Neural cell (in vitro differentiated cells): ENCODE data around the gene FLOT2. TPM values are rescaled to one million over a fixed set of nuclear protein-coding genes. Genes with fewer than 3 reads are reported as not detected.

ENCODE experiments used
- H2AFZ ChIP-seq: fragments of 200-600, 300-800 bp; sonication (generic), shearing (Covaris generic); 2 replicates; pipeline ENCODE4 v1.6.0; 2014; ENCODE audit warnings: low read depth, mild to moderate bottlenecking, antibody characterized with exemption, low read length, moderate library complexity
- H3F3A ChIP-seq: fragments of 200-600 bp; shearing (Covaris generic); 2 replicates; pipeline ENCODE4 v1.6.1; 2016; ENCODE audit warnings: mild to moderate bottlenecking, moderate library complexity, mixed read lengths, antibody characterized with exemption, low read length; ENCODE audit not compliant: insufficient read depth, poor library complexity, severe bottlenecking
- H3K27ac ChIP-seq: fragments of 200-600, 300-800 bp; sonication (generic), shearing (Covaris generic); 2 replicates; pipeline ENCODE4 v1.5.1; 2014; ENCODE audit warnings: mild to moderate bottlenecking, low read length, moderate library complexity
- H3K27me3 ChIP-seq: fragments of 300-800, 200-600 bp; sonication (generic), shearing (Covaris generic); 2 replicates; pipeline ENCODE4 v1.6.0; 2014; ENCODE audit warnings: mild to moderate bottlenecking, low read depth, low read length, moderate library complexity; ENCODE audit not compliant: insufficient read depth
- H3K36me3 ChIP-seq: fragments of 300-800, 200-600 bp; sonication (generic), shearing (Covaris generic); 2 replicates; pipeline ENCODE4 v1.5.1; 2014; ENCODE audit warnings: mild to moderate bottlenecking, antibody characterized with exemption, low read length, moderate library complexity; ENCODE audit not compliant: insufficient read depth
- H3K4me2 ChIP-seq: fragments of 300-800, 200-600 bp; sonication (generic), shearing (Covaris generic); 2 replicates; pipeline ENCODE4 v1.6.0; 2014; ENCODE audit warnings: mild to moderate bottlenecking, low read length
- H3K4me3 ChIP-seq: fragments of 300-800, 200-600 bp; sonication (generic), shearing (Covaris generic); 2 replicates; pipeline ENCODE4 v1.5.1; 2014; ENCODE audit warnings: mild to moderate bottlenecking, low read length, moderate library complexity
- H3K79me2 ChIP-seq: fragments of 200-600 bp; shearing (Covaris generic); replicated peaks from 2 replicates; pipeline ENCODE4 v1.6.0; 2014; ENCODE audit warnings: mild to moderate bottlenecking, low read length, moderate library complexity; ENCODE audit not compliant: insufficient read depth
- H3K9ac ChIP-seq: fragments of 300-800, 200-600 bp; sonication (generic), shearing (Covaris generic); 2 replicates; pipeline ENCODE4 v1.6.1; 2016; ENCODE audit warnings: mild to moderate bottlenecking, low read length, mixed read lengths
- H3K9me2 ChIP-seq: fragments of 200-600 bp; shearing (Covaris generic); 2 replicates; pipeline ENCODE4 v1.6.1; 2016; ENCODE audit warnings: mild to moderate bottlenecking, low read length, mixed read lengths; ENCODE audit not compliant: insufficient read depth
- H3K9me3 ChIP-seq: fragments of 200-600, 300-800 bp; sonication (generic), shearing (Covaris generic); 2 replicates; pipeline ENCODE4 v1.6.1; 2016; ENCODE audit warnings: mild to moderate bottlenecking, mixed run types, low read length, moderate library complexity, mixed read lengths
- H4K20me1 ChIP-seq: fragments of 200-600 bp; shearing (Covaris generic); 2 replicates; pipeline ENCODE4 v1.6.1; 2016; ENCODE audit warnings: mild to moderate bottlenecking, mixed run types; ENCODE audit not compliant: insufficient read depth
- CTCF ChIP-seq: fragments of 450-650 bp; IDR thresholded peaks from 2 replicates; pipeline ENCODE4 v1.5.1; 2014; ENCODE audit warnings: antibody characterized with exemption, mild to moderate bottlenecking, moderate library complexity; ENCODE audit not compliant: poor library complexity, severe bottlenecking
- EP300 ChIP-seq: fragments of 450-650 bp; conservative IDR thresholded peaks from 2 replicates; pipeline ENCODE4 v1.6.1; 2014; ENCODE audit warnings: antibody characterized with exemption, mild to moderate bottlenecking, moderate library complexity; ENCODE audit not compliant: poor library complexity, severe bottlenecking
- EZH2 ChIP-seq: fragments of 200-600, 300-800 bp; shearing (Covaris generic), sonication (generic); IDR thresholded peaks from 2 replicates; pipeline ENCODE4 v1.6.1; 2014; ENCODE audit warnings: antibody characterized with exemption, low read length, borderline replicate concordance, mild to moderate bottlenecking; ENCODE audit not compliant: insufficient read depth, poor library complexity, severe bottlenecking
- MXI1 ChIP-seq: fragments of 450-650 bp; conservative IDR thresholded peaks from 2 replicates; pipeline ENCODE4 v1.6.1; 2014; ENCODE audit warnings: antibody characterized with exemption, mild to moderate bottlenecking; ENCODE audit not compliant: poor library complexity, severe bottlenecking
- POLR2AphosphoS5 ChIP-seq: IDR thresholded peaks from 2 replicates; pipeline ENCODE4 v1.6.1; 2012
- RAD21 ChIP-seq: fragments of 450-650 bp; conservative IDR thresholded peaks from 2 replicates; pipeline ENCODE4 v1.6.1; 2014; ENCODE audit warnings: antibody characterized with exemption, mild to moderate bottlenecking, moderate library complexity
- REST ChIP-seq: IDR thresholded peaks from 2 replicates; pipeline ENCODE4 v1.6.1; 2012; ENCODE audit warnings: borderline replicate concordance
- SMC3 ChIP-seq: fragments of 450-650 bp; conservative IDR thresholded peaks from 2 replicates; pipeline ENCODE4 v1.6.1; 2014; ENCODE audit warnings: antibody characterized with exemption, mild to moderate bottlenecking, moderate library complexity; ENCODE audit not compliant: poor library complexity
- TAF1 ChIP-seq: IDR thresholded peaks from 2 replicates; pipeline ENCODE4 v1.6.1; 2012; ENCODE audit warnings: low read depth
- polyA plus RNA-seq: library from polyadenylated mRNA; depleted of rRNA; stranded (reverse); fragments of >200 nt; gene quantifications from 2 replicates; pipeline ENCODE4 v1.2.3, GENCODE V29; 2014

FLOT2 gene
- polyA plus RNA-seq, 1 donor from 2014 or later: 27.5 TPM

- H3K36me3 ChIP-seq: peaks cover 5% of the 10 kb centered on the region
- TF ChIP-seq SMC3 (no peak), EZH2 (no peak), REST (no peak), EP300 (no peak), TAF1 (no peak), RAD21 (no peak), CTCF (no peak), MXI1 (no peak), POLR2AphosphoS5 (no peak)
Observed at GRCh38 chr17:28926366-28926765, 28.8 kb upstream of the FLOT2 start.

GRCh38 chr17:28925912-28926365 lies 28.4 kb upstream of the FLOT2 start:
- Histone ChIP-seq H3K79me2 (peaks cover 22% of the 10 kb centered on the region), H3K4me3 (no peak overlapping the region), H3K9me3 (no peaks in the 10 kb centered on the region), H3K27me3 (no peaks in the 10 kb centered on the region), H2AFZ (no peak overlapping the region), H3K36me3 (peaks cover 8% of the 10 kb centered on the region), H3K27ac (no peak overlapping the region), H3K4me2 (no peak overlapping the region), H3K9me2 (no peaks in the 10 kb centered on the region), H4K20me1 (peaks cover 3% of the 10 kb centered on the region), H3K9ac (no peak overlapping the region), H3F3A (no peaks in the 10 kb centered on the region)
- no peak for TF ChIP-seq EZH2
- TF ChIP-seq EP300: no peak
- no peak for TF ChIP-seq SMC3
- no peak for TF ChIP-seq POLR2AphosphoS5
- TF ChIP-seq REST: no peak
- TF ChIP-seq CTCF: no peak
- TF ChIP-seq TAF1: no peak

More at GRCh38 chr17:28926366-28926765, 28.8 kb upstream of the FLOT2 start:
- H3K9me2 ChIP-seq: no peaks in the 10 kb centered on the region
- H3K9ac ChIP-seq: no peak overlapping the region
- H3K4me3 ChIP-seq: peak overlapping the region; percentile 39
- H3K4me2 ChIP-seq: no peak overlapping the region
- peaks cover 3% of the 10 kb centered on the region for H4K20me1 ChIP-seq
- no peaks in the 10 kb centered on the region for H3F3A ChIP-seq
- H3K27ac ChIP-seq: no peak overlapping the region
- peaks cover 26% of the 10 kb centered on the region for H3K79me2 ChIP-seq
- H3K27me3 ChIP-seq: no peaks in the 10 kb centered on the region
- H3K9me3 ChIP-seq: no peaks in the 10 kb centered on the region
- no peak overlapping the region for H2AFZ ChIP-seq
